H1 (cell line): ENCODE data around the gene HGD. TPM values are rescaled to one million over a fixed set of nuclear protein-coding genes. Genes with fewer than 3 reads are reported as not detected.
A peak's percentile ranks its signal among the peaks of the same experiment; 100 is the strongest.

Experiments used
- CTCF ChIA-PET: fragments of 300-600 bp; sonication (Branson Sonifier 250); formaldehyde crosslinking; loops from one replicate; lab custom pipeline; 2021; ENCODE audit not compliant: partially characterized antibody; lab: Charles Lee
- POLR2A ChIA-PET: fragments of 300-600 bp; sonication (Branson Sonifier 250); formaldehyde crosslinking; loops from one replicate; lab custom pipeline; 2021; ENCODE audit warnings: inconsistent platforms; ENCODE audit not compliant: partially characterized antibody; lab: Charles Lee
- DNase-seq, 2 experiments: peaks; one replicate each; pipeline versions ENCODE4 v3.0.0 to v3.0.0-alpha.2; 2010 to 2022; ENCODE audit warnings: low spot score in 2 of 2, low read depth in 1 of 2, mixed read lengths in 1 of 2
- FAIRE-seq: peaks from 2 replicates; lab custom pipeline; 2011; peaks lifted over from hg19 to GRCh38; lab: Jason Lieb, UNC
- H2AFZ ChIP-seq: 2 replicates; pipeline ENCODE4 v1.8.1; 2012; ENCODE audit warnings: low read length, inconsistent platforms
- H2AK5ac ChIP-seq: 2 replicates; pipeline ENCODE4 v1.6.1; 2013; ENCODE audit warnings: low read depth, low read length
- H2BK120ac ChIP-seq: replicated peaks from 2 replicates; pipeline ENCODE3; 2013; ENCODE audit warnings: low read depth, low read length, inconsistent platforms
- H2BK12ac ChIP-seq: 2 replicates; pipeline ENCODE4 v1.6.1; 2013; ENCODE audit warnings: low read depth, low read length
- H2BK15ac ChIP-seq: 2 replicates; pipeline ENCODE4 v1.6.1; 2013; ENCODE audit warnings: low read length
- H2BK20ac ChIP-seq: 2 replicates; pipeline ENCODE4 v1.6.1; 2013; ENCODE audit warnings: low read length
- H2BK5ac ChIP-seq: 2 replicates; pipeline ENCODE4 v1.6.1; 2013; ENCODE audit warnings: low read depth, low read length
- H3K14ac ChIP-seq: 2 replicates; pipeline ENCODE4 v1.6.1; 2013; ENCODE audit warnings: inconsistent platforms; ENCODE audit not compliant: insufficient read length
- H3K18ac ChIP-seq: 2 replicates; pipeline ENCODE4 v1.6.1; 2013; ENCODE audit warnings: low read length; ENCODE audit errors: extremely low read depth
- H3K23ac ChIP-seq: 2 replicates; pipeline ENCODE4 v1.6.1; 2013; ENCODE audit warnings: inconsistent platforms; ENCODE audit not compliant: insufficient read length
- H3K23me2 ChIP-seq: 2 replicates; pipeline ENCODE4 v1.6.1; 2013; ENCODE audit warnings: low read depth, low read length
- H3K27ac ChIP-seq: 2 replicates; pipeline ENCODE4 v1.6.1; 2011; ENCODE audit warnings: low read depth, low read length, inconsistent platforms
- H3K27me3 ChIP-seq, 4 experiments: replicated peaks in 1 of 4; 1 replicate in 1 of 4; 2 replicates in 3 of 4; pipeline versions ENCODE4 v1.6.1 to v1.8.1; 2011 to 2013; ENCODE audit warnings: low read length in 3 of 4, mild to moderate bottlenecking in 3 of 4, inconsistent platforms in 2 of 4, mixed read lengths in 2 of 4, moderate library complexity in 1 of 4; ENCODE audit not compliant: control insufficient read depth in 3 of 4, insufficient read depth in 3 of 4; ENCODE audit errors: extremely low read depth in 1 of 4
- H3K36me3 ChIP-seq, 4 experiments: 2 replicates each; pipeline versions ENCODE4 v1.6.1 to v1.8.1; 2011 to 2013; ENCODE audit warnings: mild to moderate bottlenecking in 4 of 4, low read length in 3 of 4, moderate library complexity in 2 of 4, control low read depth in 1 of 4, inconsistent platforms in 1 of 4; ENCODE audit not compliant: insufficient read depth in 4 of 4, control insufficient read depth in 2 of 4
- H3K4ac ChIP-seq: replicated peaks from 2 replicates; pipeline ENCODE3; 2013; ENCODE audit warnings: low read length, low read depth, mixed read lengths, inconsistent platforms; ENCODE audit not compliant: insufficient read length
- H3K4me1 ChIP-seq, 4 experiments: replicated peaks in 1 of 4; 1 replicate in 1 of 4; 2 replicates in 3 of 4; pipeline versions ENCODE4 v1.6.1 to v1.8.1; 2011 to 2013; ENCODE audit warnings: low read length in 3 of 4, inconsistent platforms in 2 of 4, mixed read lengths in 1 of 4; ENCODE audit not compliant: insufficient read depth in 4 of 4, control insufficient read depth in 3 of 4
- H3K4me2 ChIP-seq, 2 experiments: 2 replicates each; pipeline versions ENCODE4 v1.6.1 to v1.8.1; 2011 to 2013; ENCODE audit warnings: low read depth in 2 of 2, low read length in 2 of 2, control low read depth in 1 of 2, inconsistent platforms in 1 of 2, mild to moderate bottlenecking in 1 of 2; ENCODE audit not compliant: insufficient read depth in 1 of 2
- H3K4me3 ChIP-seq, 4 experiments: fragments of 200-600, 300-600 bp in 1 of 4; sonication (generic), shearing (Covaris generic), sonication (Bioruptor Twin) in 1 of 4; 2 replicates each; pipeline versions ENCODE4 v1.5.1 to v1.8.1; 2011 to 2016; ENCODE audit warnings: low read length in 4 of 4, low read depth in 3 of 4, control low read depth in 2 of 4, inconsistent platforms in 2 of 4, mild to moderate bottlenecking in 2 of 4, mixed read lengths in 1 of 4, moderate library complexity in 1 of 4; ENCODE audit not compliant: insufficient read depth in 2 of 4; ENCODE audit errors: extremely low read depth in 1 of 4
- H3K56ac ChIP-seq: replicated peaks from 2 replicates; pipeline ENCODE3; 2013; ENCODE audit warnings: low read depth, mild to moderate bottlenecking, mixed read lengths, low read length, inconsistent platforms; ENCODE audit not compliant: insufficient read length
- H3K79me1 ChIP-seq: 2 replicates; pipeline ENCODE4 v1.6.1; 2013; ENCODE audit warnings: low read depth, low read length, control low read depth
- H3K79me2 ChIP-seq, 2 experiments: 2 replicates each; pipeline versions ENCODE4 v1.6.1 to v1.8.1; 2012 to 2013; ENCODE audit warnings: low read length in 2 of 2, mild to moderate bottlenecking in 2 of 2, inconsistent platforms in 1 of 2; ENCODE audit not compliant: insufficient read depth in 2 of 2, control insufficient read depth in 1 of 2
- H3K9ac ChIP-seq, 4 experiments: replicated peaks in 1 of 4; 1 replicate in 1 of 4; 2 replicates in 3 of 4; pipeline versions ENCODE4 v1.6.1 to v1.8.1; 2011 to 2013; ENCODE audit warnings: low read depth in 3 of 4, low read length in 3 of 4, control low read depth in 2 of 4, mild to moderate bottlenecking in 2 of 4, moderate library complexity in 2 of 4, inconsistent platforms in 1 of 4; ENCODE audit errors: extremely low read depth in 1 of 4
- H3K9me3 ChIP-seq, 2 experiments: 2 replicates each; pipeline versions ENCODE4 v1.6.1 to v1.8.1; 2012 to 2013; ENCODE audit warnings: mild to moderate bottlenecking in 2 of 2, moderate library complexity in 2 of 2, control low read depth in 1 of 2, inconsistent platforms in 1 of 2, low read depth in 1 of 2, low read length in 1 of 2, mixed read lengths in 1 of 2; ENCODE audit not compliant: insufficient read depth in 2 of 2
- H4K20me1 ChIP-seq, 2 experiments: replicated peaks in 1 of 2; 2 replicates each; pipeline versions ENCODE3 to v1.8.1; 2011 to 2013; ENCODE audit warnings: inconsistent platforms in 2 of 2, low read length in 2 of 2, mild to moderate bottlenecking in 1 of 2; ENCODE audit not compliant: insufficient read depth in 2 of 2, control insufficient read depth in 1 of 2
- H4K5ac ChIP-seq: 2 replicates; pipeline ENCODE4 v1.6.1; 2013; ENCODE audit warnings: low read length, low read depth, mixed read lengths, inconsistent platforms; ENCODE audit not compliant: insufficient read length
- H4K8ac ChIP-seq: 2 replicates; pipeline ENCODE4 v1.8.0; 2013; ENCODE audit warnings: mild to moderate bottlenecking, moderate library complexity, low read length, inconsistent platforms; ENCODE audit not compliant: insufficient read depth; ENCODE audit errors: extremely low read depth
- H4K91ac ChIP-seq: replicated peaks from 2 replicates; pipeline ENCODE3; 2013; ENCODE audit warnings: low read length, mixed read lengths, inconsistent platforms; ENCODE audit not compliant: insufficient read length
- ASH2L ChIP-seq: fragments of 200-600, 300-600 bp; sonication (generic); IDR thresholded peaks from one replicate; pipeline ENCODE4 v1.7.1; 2017; ENCODE audit warnings: low read length
- BACH1 ChIP-seq: IDR thresholded peaks from 2 replicates; pipeline ENCODE4 v1.6.1; 2012; ENCODE audit warnings: low read length, improper control_type of control experiment
- BCL11A ChIP-seq, 2 experiments: IDR thresholded peaks; one replicate each; pipeline ENCODE4 v1.6.1; 2011; ENCODE audit warnings: low read depth in 2 of 2, low read length in 2 of 2, mild to moderate bottlenecking in 2 of 2
- CEBPB ChIP-seq: IDR thresholded peaks from 2 replicates; pipeline ENCODE4 v1.6.1; 2012; ENCODE audit warnings: low read depth, low read length
- EZH2 ChIP-seq: fragments of 200-600 bp; sonication (generic); IDR thresholded peaks from 2 replicates; pipeline ENCODE4 v1.7.1; 2012; ENCODE audit warnings: low read depth, mild to moderate bottlenecking, moderate library complexity, low read length, inconsistent platforms; ENCODE audit not compliant: severe bottlenecking
- GABPA ChIP-seq: IDR thresholded peaks from 2 replicates; pipeline ENCODE4 v1.6.1; 2011; ENCODE audit warnings: mild to moderate bottlenecking, low read length, moderate library complexity, borderline replicate concordance; ENCODE audit not compliant: insufficient read depth
- HDAC6 ChIP-seq: IDR thresholded peaks from one replicate; pipeline ENCODE4 v1.7.1; 2012; ENCODE audit warnings: low read depth, mild to moderate bottlenecking, inconsistent platforms, low read length, moderate library complexity
- POLR2AphosphoS5 ChIP-seq: IDR thresholded peaks from 2 replicates; pipeline ENCODE4 v1.6.1; 2011; ENCODE audit warnings: low read depth, low read length
- SP2 ChIP-seq: IDR thresholded peaks from 2 replicates; pipeline ENCODE4 v1.6.1; 2012; ENCODE audit warnings: mild to moderate bottlenecking, low read length, inconsistent platforms
- SRF ChIP-seq: IDR thresholded peaks from 2 replicates; pipeline ENCODE4 v1.6.1; 2011; ENCODE audit warnings: mild to moderate bottlenecking, low read depth, low read length, moderate library complexity
- TBP ChIP-seq: IDR thresholded peaks from 2 replicates; pipeline ENCODE4 v1.6.1; 2011; ENCODE audit warnings: low read depth, low read length, improper control_type of control experiment
- TEAD4 ChIP-seq: IDR thresholded peaks from 2 replicates; pipeline ENCODE4 v1.6.1; 2012; ENCODE audit warnings: low read depth, low read length, inconsistent platforms, mixed read lengths
- WGBS, 2 experiments: shearing (Covaris generic) in 1 of 2; methylation state at CpG; one replicate each; pipeline versions ENCODE4 v1.1.6 to v1.1.7; 2013 to 2015; ENCODE audit warnings: low lambda C conversion rate in 2 of 2, mixed read lengths in 2 of 2, inconsistent platforms in 1 of 2, low coverage in 1 of 2, missing lambda C conversion rate in 1 of 2; ENCODE audit not compliant: insufficient replicate concordance in 2 of 2, insufficient coverage in 1 of 2, insufficient read length in 1 of 2; ENCODE audit errors: extremely low coverage in 1 of 2, missing lambda C conversion rate in 1 of 2; 5-methylcytosine and 5-hydroxymethylcytosine counted together
- polyA plus RNA-seq, 7 experiments: library from polyadenylated mRNA; depleted of rRNA in 3 of 7; stranded (reverse) in 5 of 7; unstranded in 2 of 7; fragments of >200 nt in 5 of 7; fragments of 200-250 nt in 2 of 7; gene quantifications; 1 replicate in 5 of 7; 2 replicates in 1 of 7; 4 replicates in 1 of 7; pipeline versions ENCODE4 v1.2.1 to v1.2.3, GENCODE V29; 2011 to 2013; ENCODE audit warnings: missing spikeins in 2 of 7, mixed read lengths in 2 of 7
- total RNA-seq: library from RNA; stranded (reverse); fragmentation: NEBNext Ultra II Directional; extraction: Animal tissue kit (Norgen Biotek cat#: 25700); gene quantifications from 2 replicates; pipeline ENCODE4 v1.2.1, GENCODE V29; 2021
- TF ChIP-seq, protein P1 (sequence below): IDR thresholded peaks from 2 replicates; pipeline ENCODE4 v1.6.1; 2011; ENCODE audit warnings: low read depth, mild to moderate bottlenecking, low read length; ENCODE audit not compliant: insufficient read depth
- TF ChIP-seq, protein P2 (sequence below): IDR thresholded peaks from 2 replicates; pipeline ENCODE4 v1.6.1; 2012; ENCODE audit warnings: inconsistent platforms

Gene HGD
- total and polyA plus RNA-seq, 2 of the 8 experiments (the other 6 are each of a cell fraction or from before 2014, with no cell fraction given): 0.11 TPM; not detected in 1

DNA sequence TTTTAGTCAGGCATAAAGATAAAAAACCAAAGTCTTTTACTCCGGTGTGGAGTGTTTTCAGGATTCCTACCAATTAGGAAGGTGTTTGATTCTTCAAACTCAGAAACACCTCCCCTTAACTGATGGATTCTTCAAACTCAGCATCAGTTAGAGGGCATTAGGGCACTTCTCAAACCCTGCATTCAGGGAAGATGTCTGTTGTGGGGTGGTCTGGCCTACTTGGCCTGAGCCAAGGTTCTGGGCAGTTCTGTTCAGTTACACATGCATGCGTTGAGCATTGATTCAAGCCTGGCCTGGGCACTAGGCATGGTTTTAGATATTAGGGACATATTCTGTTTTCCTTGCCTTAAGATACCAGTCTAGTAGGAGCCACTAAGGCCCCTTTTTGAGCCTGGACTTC is 1.0 kb downstream of the HGD start:
- no peaks in the 10 kb centered on the region for H3K9me3 ChIP-seq
- H2BK5ac ChIP-seq: no peak overlapping the region
- H2AK5ac ChIP-seq: no peak overlapping the region
- no peaks in the 10 kb centered on the region for H3K23me2 ChIP-seq
- TF ChIP-seq EZH2: no peak
- no peak for TF ChIP-seq SP2
- no peak for TF ChIP-seq TEAD4
- TF ChIP-seq, protein P1, sequence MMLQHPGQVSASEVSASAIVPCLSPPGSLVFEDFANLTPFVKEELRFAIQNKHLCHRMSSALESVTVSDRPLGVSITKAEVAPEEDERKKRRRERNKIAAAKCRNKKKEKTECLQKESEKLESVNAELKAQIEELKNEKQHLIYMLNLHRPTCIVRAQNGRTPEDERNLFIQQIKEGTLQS: no peak
- no peak for TF ChIP-seq POLR2AphosphoS5
- no peak for TF ChIP-seq CEBPB
- no peak for TF ChIP-seq TBP
- TF ChIP-seq HDAC6: no peak
- TF ChIP-seq BCL11A (IDR thresholded peaks at IDR 0.05; ENCODE audit: low read depth in 2 of 2, low read length in 2 of 2): no peak
- no peak for TF ChIP-seq SRF
- TF ChIP-seq BACH1: no peak
- no peak for TF ChIP-seq GABPA
- no peak for TF ChIP-seq ASH2L
- TF ChIP-seq, protein P2, sequence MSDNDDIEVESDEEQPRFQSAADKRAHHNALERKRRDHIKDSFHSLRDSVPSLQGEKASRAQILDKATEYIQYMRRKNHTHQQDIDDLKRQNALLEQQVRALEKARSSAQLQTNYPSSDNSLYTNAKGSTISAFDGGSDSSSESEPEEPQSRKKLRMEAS: no peak
- H3K56ac ChIP-seq: no peak overlapping the region
- H3K4me1 ChIP-seq: peaks cover 2 to 28% (median 3%) of the 10 kb centered on the region in 4 experiments; a peak in 5 of 7 replicates
- H4K20me1 ChIP-seq: no peaks in the 10 kb centered on the region
- H3K4me3 ChIP-seq: no peak overlapping the region
- H2BK15ac ChIP-seq: no peak overlapping the region
- H4K8ac ChIP-seq: no peak overlapping the region
- WGBS, 2 experiments: 89% methylated on average over 2 of the region's 2 CpGs; no CpG with 5 or more reads in 1 of the 2 experiments
- H3K27me3 ChIP-seq: no peaks in the 10 kb centered on the region
- peak overlapping the region; percentile 3 for H2BK120ac ChIP-seq
- no peaks in the 10 kb centered on the region for H3K79me2 ChIP-seq
- no peaks in the 10 kb centered on the region; a peak in 1 of 8 replicates for H3K36me3 ChIP-seq
- FAIRE-seq (no peak), DNase-seq (no peak)
- 0 out of 4 replicates have a peak overlapping the region, but pooled peaks of 1 of the 2 experiments have one; percentile 37 for H3K4me2 ChIP-seq
- no peak overlapping the region for H3K4ac ChIP-seq
- no peaks in the 10 kb centered on the region for H3K79me1 ChIP-seq
- ChIA-PET POLR2A (interaction anchor here (1.6 kb wide), 1 partner anchor 29 kb away, joined by 4 read pairs; no protein-coding TSS in a partner anchor), CTCF (no interaction called here)
- no peak overlapping the region for H4K5ac ChIP-seq
- no peak overlapping the region for H2AFZ ChIP-seq
- no peak overlapping the region for H2BK20ac ChIP-seq
- H3K14ac ChIP-seq: no peak overlapping the region
- H3K23ac ChIP-seq: no peak overlapping the region
- peak overlapping the region; percentile 59 for H4K91ac ChIP-seq
- H2BK12ac ChIP-seq: peak overlapping the region; percentile 88
- H3K18ac ChIP-seq: 0 out of 2 replicates have a peak overlapping the region, but pooled peaks have one; percentile 68
- no peak overlapping the region for H3K9ac ChIP-seq
- H3K27ac ChIP-seq: no peak overlapping the region
